Astrocyte (in vitro differentiated cells and primary cell): ENCODE data around the gene IDNK. TPM values are rescaled to one million over a fixed set of nuclear protein-coding genes. Genes with fewer than 3 reads are reported as not detected.
A peak's percentile ranks its signal among the peaks of the same experiment; 100 is the strongest.

Experiments used
- DNase-seq: peaks from one replicate; pipeline ENCODE4 v3.0.0-alpha.2; 2010; ENCODE audit warnings: low read depth
- FAIRE-seq: peaks from 2 replicates; lab custom pipeline; 2011; peaks lifted over from hg19 to GRCh38; lab: Jason Lieb, UNC
- H2AFZ ChIP-seq: 2 replicates; pipeline ENCODE4 v1.6.0; 2012; ENCODE audit warnings: low read depth, low read length, inconsistent platforms
- H3K27ac ChIP-seq: 2 replicates; pipeline ENCODE4 v1.5.1; 2011; ENCODE audit warnings: low read depth, low read length, inconsistent platforms
- H3K27me3 ChIP-seq: 2 replicates; pipeline ENCODE4 v1.6.0; 2011; ENCODE audit warnings: low read length, inconsistent platforms; ENCODE audit not compliant: insufficient read depth
- H3K36me3 ChIP-seq: 2 replicates; pipeline ENCODE4 v1.5.1; 2011; ENCODE audit warnings: low read length, inconsistent platforms; ENCODE audit not compliant: insufficient read depth
- H3K4me1 ChIP-seq: 2 replicates; pipeline ENCODE4 v1.5.1; 2011; ENCODE audit warnings: low read length, inconsistent platforms; ENCODE audit not compliant: insufficient read depth
- H3K4me2 ChIP-seq: 2 replicates; pipeline ENCODE4 v1.6.0; 2012; ENCODE audit warnings: low read length, inconsistent platforms
- H3K4me3 ChIP-seq: 2 replicates; pipeline ENCODE4 v1.5.1; 2011; ENCODE audit warnings: low read depth, mild to moderate bottlenecking, low read length, inconsistent platforms; ENCODE audit not compliant: insufficient read depth
- H3K79me2 ChIP-seq: 2 replicates; pipeline ENCODE4 v1.6.0; 2012; ENCODE audit warnings: mild to moderate bottlenecking, low read length, inconsistent platforms; ENCODE audit not compliant: insufficient read depth
- H3K9ac ChIP-seq: 2 replicates; pipeline ENCODE4 v1.6.0; 2012; ENCODE audit warnings: mild to moderate bottlenecking, low read length, inconsistent platforms
- H3K9me3 ChIP-seq: 2 replicates; pipeline ENCODE4 v1.5.1; 2012; ENCODE audit warnings: low read depth, mild to moderate bottlenecking, low read length, inconsistent platforms; ENCODE audit not compliant: insufficient read depth
- H4K20me1 ChIP-seq: 2 replicates; pipeline ENCODE4 v1.6.0; 2012; ENCODE audit warnings: low read length, inconsistent platforms; ENCODE audit not compliant: insufficient read depth
- H3K27ac Mint-ChIP-seq: one replicate; pipeline ENCODE4 v1.8.0; 2021; ENCODE audit warnings: mild to moderate bottlenecking, mixed read lengths; ENCODE audit not compliant: unreplicated experiment
- H3K27me3 Mint-ChIP-seq: one replicate; pipeline ENCODE4 v1.8.0; 2021; ENCODE audit warnings: low read depth, mixed read lengths; ENCODE audit not compliant: unreplicated experiment
- H3K36me3 Mint-ChIP-seq: one replicate; pipeline ENCODE4 v1.8.0; 2021; ENCODE audit warnings: low read depth, mixed read lengths; ENCODE audit not compliant: unreplicated experiment
- H3K4me1 Mint-ChIP-seq: one replicate; pipeline ENCODE4 v1.8.0; 2021; ENCODE audit warnings: low read depth, mixed read lengths; ENCODE audit not compliant: unreplicated experiment
- H3K4me3 Mint-ChIP-seq: one replicate; pipeline ENCODE4 v1.8.0; 2021; ENCODE audit warnings: mild to moderate bottlenecking, moderate library complexity, mixed read lengths; ENCODE audit not compliant: unreplicated experiment
- H3K9me3 Mint-ChIP-seq: one replicate; pipeline ENCODE4 v1.8.0; 2021; ENCODE audit warnings: mild to moderate bottlenecking, mixed read lengths; ENCODE audit not compliant: unreplicated experiment
- EZH2 ChIP-seq: IDR thresholded peaks from 2 replicates; pipeline ENCODE4 v1.6.1; 2012; ENCODE audit warnings: mild to moderate bottlenecking, low read length, inconsistent platforms; ENCODE audit not compliant: insufficient read depth
- total RNA-seq: library from RNA; stranded (reverse); gene quantifications from 2 replicates; pipeline ENCODE4 v1.2.1, GENCODE V29; 2021
- TF ChIP-seq, protein P1 (sequence below): IDR thresholded peaks from 2 replicates; pipeline ENCODE4 v1.5.1; 2011; ENCODE audit warnings: low read depth, mild to moderate bottlenecking, inconsistent platforms, low read length, moderate library complexity; ENCODE audit not compliant: insufficient read depth

The IDNK gene
- total RNA-seq, 1 donor from 2014 or later = 1.8 TPM

DNA sequence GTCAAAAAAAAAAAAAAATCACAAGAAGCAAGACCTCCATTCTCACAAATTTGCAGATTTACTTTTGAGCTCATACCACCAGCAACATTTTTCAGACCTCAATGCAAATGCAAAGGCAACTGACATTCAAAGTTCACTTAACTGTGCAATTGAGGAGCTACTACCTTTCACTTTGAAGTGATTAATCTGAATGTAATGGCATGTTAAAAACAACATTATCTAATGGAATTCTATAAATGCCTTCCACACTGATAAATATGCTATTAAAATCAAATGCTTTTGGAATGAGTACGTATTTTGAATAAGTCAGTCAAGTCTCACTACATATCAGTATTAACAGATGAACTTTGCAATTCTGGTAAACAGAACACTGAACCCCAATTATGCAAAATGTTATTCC is 52.5 kb downstream of the IDNK start:
- Mint-ChIP-seq H3K4me1 (peaks cover under 1% of the 10 kb centered on the region), H3K27ac (no peak overlapping the region), H3K9me3 (no peaks in the 10 kb centered on the region), H3K4me3 (no peak overlapping the region), H3K36me3 (peaks cover 28% of the 10 kb centered on the region), H3K27me3 (no peaks in the 10 kb centered on the region)
- Histone ChIP-seq H3K27ac (no peak overlapping the region), H3K4me3 (no peak overlapping the region), H3K36me3 (peaks cover 44% of the 10 kb centered on the region), H4K20me1 (peaks cover 68% of the 10 kb centered on the region), H3K79me2 (peaks cover 87% of the 10 kb centered on the region), H3K4me1 (peaks cover 4% of the 10 kb centered on the region), H2AFZ (no peak overlapping the region), H3K9ac (no peak overlapping the region), H3K9me3 (no peaks in the 10 kb centered on the region), H3K27me3 (no peaks in the 10 kb centered on the region), H3K4me2 (peak overlapping the region; percentile 26)
- DNase-seq = no peak
- TF ChIP-seq, protein P1, sequence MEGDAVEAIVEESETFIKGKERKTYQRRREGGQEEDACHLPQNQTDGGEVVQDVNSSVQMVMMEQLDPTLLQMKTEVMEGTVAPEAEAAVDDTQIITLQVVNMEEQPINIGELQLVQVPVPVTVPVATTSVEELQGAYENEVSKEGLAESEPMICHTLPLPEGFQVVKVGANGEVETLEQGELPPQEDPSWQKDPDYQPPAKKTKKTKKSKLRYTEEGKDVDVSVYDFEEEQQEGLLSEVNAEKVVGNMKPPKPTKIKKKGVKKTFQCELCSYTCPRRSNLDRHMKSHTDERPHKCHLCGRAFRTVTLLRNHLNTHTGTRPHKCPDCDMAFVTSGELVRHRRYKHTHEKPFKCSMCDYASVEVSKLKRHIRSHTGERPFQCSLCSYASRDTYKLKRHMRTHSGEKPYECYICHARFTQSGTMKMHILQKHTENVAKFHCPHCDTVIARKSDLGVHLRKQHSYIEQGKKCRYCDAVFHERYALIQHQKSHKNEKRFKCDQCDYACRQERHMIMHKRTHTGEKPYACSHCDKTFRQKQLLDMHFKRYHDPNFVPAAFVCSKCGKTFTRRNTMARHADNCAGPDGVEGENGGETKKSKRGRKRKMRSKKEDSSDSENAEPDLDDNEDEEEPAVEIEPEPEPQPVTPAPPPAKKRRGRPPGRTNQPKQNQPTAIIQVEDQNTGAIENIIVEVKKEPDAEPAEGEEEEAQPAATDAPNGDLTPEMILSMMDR = no peak
- no peak for FAIRE-seq

DNA sequence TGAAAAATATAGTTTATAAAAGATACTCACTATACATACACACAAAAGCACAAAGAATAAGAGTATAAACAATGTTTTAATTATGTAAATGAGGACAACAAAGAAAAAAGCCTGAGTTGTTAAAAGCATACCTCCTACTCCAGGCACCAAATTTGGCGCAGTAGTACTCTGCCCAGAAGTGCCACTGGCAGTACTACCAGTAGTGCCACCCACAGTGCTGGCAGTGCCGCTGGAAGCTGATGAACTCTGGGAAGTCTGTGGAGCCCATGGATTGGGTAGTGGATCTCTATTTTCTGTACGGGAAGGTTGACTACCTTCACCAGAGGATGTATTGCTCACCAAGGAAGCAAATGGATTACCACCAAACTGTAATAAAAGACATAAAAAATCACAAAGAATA is 54.7 kb downstream of the IDNK start:
- Histone ChIP-seq H3K79me2 (peaks cover 88% of the 10 kb centered on the region), H2AFZ (no peak overlapping the region), H3K27ac (no peak overlapping the region), H4K20me1 (peaks cover 67% of the 10 kb centered on the region), H3K4me2 (no peak overlapping the region), H3K36me3 (peaks cover 33% of the 10 kb centered on the region), H3K9me3 (no peaks in the 10 kb centered on the region), H3K4me3 (no peak overlapping the region), H3K27me3 (no peaks in the 10 kb centered on the region), H3K9ac (no peak overlapping the region), H3K4me1 (peaks cover 4% of the 10 kb centered on the region)
- FAIRE-seq (no peak), DNase-seq (no peak)
- Mint-ChIP-seq H3K9me3 (no peaks in the 10 kb centered on the region), H3K27me3 (no peaks in the 10 kb centered on the region), H3K36me3 (peaks cover 19% of the 10 kb centered on the region), H3K4me3 (no peak overlapping the region), H3K27ac (no peak overlapping the region), H3K4me1 (peaks cover 8% of the 10 kb centered on the region)
- no peak for TF ChIP-seq EZH2
- TF ChIP-seq, protein P1 = no peak

DNA sequence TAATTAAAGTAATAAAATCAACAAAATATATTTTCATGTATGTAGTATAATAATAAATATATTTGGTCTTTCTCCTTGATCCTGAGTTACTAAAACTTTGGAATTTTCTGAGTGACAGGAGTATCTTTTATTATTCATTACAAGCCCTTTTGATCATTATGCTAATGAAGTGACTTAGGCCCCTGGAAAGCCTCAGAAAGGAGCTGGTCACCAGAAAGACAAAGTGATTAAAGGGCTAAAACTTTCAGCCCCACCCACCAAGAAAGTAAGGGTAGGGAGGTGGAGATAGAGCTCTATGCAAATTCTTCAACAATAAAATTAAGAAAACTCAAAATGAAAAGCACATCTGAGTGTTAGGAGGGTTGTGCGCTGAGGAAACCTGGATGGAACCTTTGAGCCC is 57.3 kb downstream of the IDNK start:
- no peak for TF ChIP-seq EZH2
- TF ChIP-seq, protein P1 = no peak
- peaks cover 17% of the 10 kb centered on the region for H3K36me3 Mint-ChIP-seq
- no peaks in the 10 kb centered on the region for H3K27me3 Mint-ChIP-seq
- no peaks in the 10 kb centered on the region for H3K9me3 Mint-ChIP-seq
- no peak overlapping the region for H3K9ac ChIP-seq
- peaks cover 3% of the 10 kb centered on the region for H3K4me1 ChIP-seq
- DNase-seq (no peak), FAIRE-seq (no peak)
- no peak overlapping the region for H3K27ac Mint-ChIP-seq
- no peak overlapping the region for H3K4me3 ChIP-seq
- peaks cover 27% of the 10 kb centered on the region for H3K36me3 ChIP-seq
- no peak overlapping the region for H3K4me2 ChIP-seq
- no peak overlapping the region for H3K27ac ChIP-seq
- H4K20me1 ChIP-seq = peaks cover 66% of the 10 kb centered on the region
- H3K79me2 ChIP-seq = peaks cover 89% of the 10 kb centered on the region
- no peaks in the 10 kb centered on the region for H3K9me3 ChIP-seq
- H3K4me1 Mint-ChIP-seq = peaks cover 11% of the 10 kb centered on the region
- H3K4me3 Mint-ChIP-seq = no peak overlapping the region
- H3K27me3 ChIP-seq = no peaks in the 10 kb centered on the region
- H2AFZ ChIP-seq = no peak overlapping the region
